NAMALWA (cell line): Measurements from ENCODE around the gene WRAP73.
"Not testable (repeated sequence)": the region's sequence is repeated elsewhere in the genome, so short reads cannot be mapped to it uniquely, and the experiment has no call there.

Experiments used
- DNase-seq: peaks from one replicate; pipeline ENCODE4 v3.0.0-alpha.2; 2015; ENCODE audit warnings: low spot score

WRAP73 gene

GRCh38 chr1:3630161-3630611, 19.7 kb downstream of the WRAP73 start:
- no peak for DNase-seq

GRCh38 chr1:3629561-3630160, 20.2 kb downstream of the WRAP73 start:
- DNase-seq, result no peak

- no peak for DNase-seq
These were observed 21.5 kb downstream of the WRAP73 start for GRCh38 chr1:3628445-3628844.

GRCh38 chr1:3627515-3628253, 22.2 kb downstream of the WRAP73 start:
- DNase-seq, result no peak

GRCh38 chr1:3626025-3626424, 23.9 kb downstream of the WRAP73 start:
- no peak for DNase-seq

- DNase-seq, result no peak
These were observed 24.6 kb downstream of the WRAP73 start for GRCh38 chr1:3625151-3625907.

- DNase-seq, result peak; percentile 99
These were observed 25.4 kb downstream of the WRAP73 start, which contains the start of gene TPRG1L for GRCh38 chr1:3624200-3625136. Gene TPRG1L, plus strand, starts transcription at chr1:3625015. Its CDS starts 58 bp downstream, at chr1:3625073.

- no peak for DNase-seq
These were observed 26.3 kb downstream of the WRAP73 start for GRCh38 chr1:3623441-3624199.

GRCh38 chr1:3622102-3622501, 27.8 kb downstream of the WRAP73 start:
- DNase-seq, result not testable (repeated sequence)

GRCh38 chr1:3621151-3621671, 28.7 kb downstream of the WRAP73 start:
- peak; percentile 49 for DNase-seq

GRCh38 chr1:3620708-3621107, 29.2 kb downstream of the WRAP73 start:
- DNase-seq, result no peak

GRCh38 chr1:3618881-3619671, 30.8 kb downstream of the WRAP73 start:
- DNase-seq, result peak; percentile 95

GRCh38 chr1:3618531-3618880, 31.4 kb downstream of the WRAP73 start:
- no peak for DNase-seq

GRCh38 chr1:3617806-3618345, 32.0 kb downstream of the WRAP73 start:
- no peak for DNase-seq

GRCh38 chr1:3616861-3617260, 33.0 kb downstream of the WRAP73 start:
- no peak for DNase-seq

GRCh38 chr1:3614755-3615742, 34.9 kb downstream of the WRAP73 start:
- DNase-seq, result peak; percentile 47

- no peak for DNase-seq
These were observed 37.8 kb downstream of the WRAP73 start for GRCh38 chr1:3612123-3612522.
